ENCODE data around the gene OR14A2.

DNA sequence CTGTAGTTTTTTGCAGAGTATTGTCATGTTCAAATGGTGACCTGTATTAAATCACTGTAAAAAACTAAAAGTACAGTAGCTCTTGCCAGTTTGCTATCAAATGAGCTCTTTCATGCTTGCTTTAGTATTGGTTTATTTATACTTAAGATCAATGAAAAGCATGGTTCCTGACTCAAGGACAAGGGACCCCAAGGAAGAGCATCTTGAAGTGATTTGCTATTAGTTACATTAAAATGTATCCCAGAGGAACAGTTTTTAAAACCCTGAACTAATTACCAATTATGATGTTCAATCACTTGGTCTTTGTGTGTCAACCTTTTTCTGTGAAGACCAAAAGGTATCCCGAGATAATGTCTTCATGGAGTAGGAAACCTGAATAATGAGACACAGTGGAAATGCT is 68.3 kb downstream of the OR14A2 start, which contains the start of gene OR13G1:
- TF ChIP-seq, protein P1, sequence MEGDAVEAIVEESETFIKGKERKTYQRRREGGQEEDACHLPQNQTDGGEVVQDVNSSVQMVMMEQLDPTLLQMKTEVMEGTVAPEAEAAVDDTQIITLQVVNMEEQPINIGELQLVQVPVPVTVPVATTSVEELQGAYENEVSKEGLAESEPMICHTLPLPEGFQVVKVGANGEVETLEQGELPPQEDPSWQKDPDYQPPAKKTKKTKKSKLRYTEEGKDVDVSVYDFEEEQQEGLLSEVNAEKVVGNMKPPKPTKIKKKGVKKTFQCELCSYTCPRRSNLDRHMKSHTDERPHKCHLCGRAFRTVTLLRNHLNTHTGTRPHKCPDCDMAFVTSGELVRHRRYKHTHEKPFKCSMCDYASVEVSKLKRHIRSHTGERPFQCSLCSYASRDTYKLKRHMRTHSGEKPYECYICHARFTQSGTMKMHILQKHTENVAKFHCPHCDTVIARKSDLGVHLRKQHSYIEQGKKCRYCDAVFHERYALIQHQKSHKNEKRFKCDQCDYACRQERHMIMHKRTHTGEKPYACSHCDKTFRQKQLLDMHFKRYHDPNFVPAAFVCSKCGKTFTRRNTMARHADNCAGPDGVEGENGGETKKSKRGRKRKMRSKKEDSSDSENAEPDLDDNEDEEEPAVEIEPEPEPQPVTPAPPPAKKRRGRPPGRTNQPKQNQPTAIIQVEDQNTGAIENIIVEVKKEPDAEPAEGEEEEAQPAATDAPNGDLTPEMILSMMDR (IDR thresholded peaks at IDR 0.05): no peak
- TF ChIP-seq POLR2AphosphoS5 (IDR thresholded peaks at IDR 0.05): no peak
- no peak for TF ChIP-seq POLR2A (IDR thresholded peaks at IDR 0.05)
